C4-2B (cell line): ENCODE results near the gene MORN5.

Source experiments
- ZFX ChIP-seq: fragments of 450-650 bp; IDR thresholded peaks from 2 replicates; pipeline ENCODE4 v1.6.1; 2017
- TF ChIP-seq, protein P1 (sequence below): fragments of 450-650 bp; conservative IDR thresholded peaks from 2 replicates; pipeline ENCODE4 v1.5.1; 2017; ENCODE audit warnings: mild to moderate bottlenecking

GRCh38 chr9:122232796-122233306, 73.1 kb downstream of the MORN5 start:
- TF ChIP-seq, protein P1, sequence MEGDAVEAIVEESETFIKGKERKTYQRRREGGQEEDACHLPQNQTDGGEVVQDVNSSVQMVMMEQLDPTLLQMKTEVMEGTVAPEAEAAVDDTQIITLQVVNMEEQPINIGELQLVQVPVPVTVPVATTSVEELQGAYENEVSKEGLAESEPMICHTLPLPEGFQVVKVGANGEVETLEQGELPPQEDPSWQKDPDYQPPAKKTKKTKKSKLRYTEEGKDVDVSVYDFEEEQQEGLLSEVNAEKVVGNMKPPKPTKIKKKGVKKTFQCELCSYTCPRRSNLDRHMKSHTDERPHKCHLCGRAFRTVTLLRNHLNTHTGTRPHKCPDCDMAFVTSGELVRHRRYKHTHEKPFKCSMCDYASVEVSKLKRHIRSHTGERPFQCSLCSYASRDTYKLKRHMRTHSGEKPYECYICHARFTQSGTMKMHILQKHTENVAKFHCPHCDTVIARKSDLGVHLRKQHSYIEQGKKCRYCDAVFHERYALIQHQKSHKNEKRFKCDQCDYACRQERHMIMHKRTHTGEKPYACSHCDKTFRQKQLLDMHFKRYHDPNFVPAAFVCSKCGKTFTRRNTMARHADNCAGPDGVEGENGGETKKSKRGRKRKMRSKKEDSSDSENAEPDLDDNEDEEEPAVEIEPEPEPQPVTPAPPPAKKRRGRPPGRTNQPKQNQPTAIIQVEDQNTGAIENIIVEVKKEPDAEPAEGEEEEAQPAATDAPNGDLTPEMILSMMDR, result no peak
- TF ChIP-seq ZFX, result no peak
